Ishikawa (cell line): ENCODE results near the gene HOXA9.

Experiments used
- CREB1 ChIP-seq: IDR thresholded peaks from 2 replicates; pipeline ENCODE4 v1.6.1; 2012; ENCODE audit warnings: low read depth
- EGR1 ChIP-seq: IDR thresholded peaks from 2 replicates; pipeline ENCODE4 v1.6.1; 2012
- EP300 ChIP-seq: IDR thresholded peaks from 2 replicates; pipeline ENCODE4 v1.6.1; 2012; ENCODE audit warnings: borderline replicate concordance
- FOXM1 ChIP-seq: IDR thresholded peaks from 2 replicates; pipeline ENCODE4 v1.6.1; 2012; ENCODE audit warnings: low read depth, borderline replicate concordance
- MAX ChIP-seq: IDR thresholded peaks from 2 replicates; pipeline ENCODE4 v1.6.1; 2012
- REST ChIP-seq: IDR thresholded peaks from 2 replicates; pipeline ENCODE4 v1.6.1; 2012; ENCODE audit warnings: low read depth, mild to moderate bottlenecking
- TAF1 ChIP-seq: IDR thresholded peaks from 2 replicates; pipeline ENCODE4 v1.6.1; 2012; ENCODE audit warnings: low read depth, mild to moderate bottlenecking
- TCF12 ChIP-seq: IDR thresholded peaks from 2 replicates; pipeline ENCODE4 v1.6.1; 2012; ENCODE audit warnings: low read depth
- TEAD4 ChIP-seq: IDR thresholded peaks from 2 replicates; pipeline ENCODE4 v1.6.1; 2012
- USF1 ChIP-seq: IDR thresholded peaks from 2 replicates; pipeline ENCODE4 v1.6.1; 2012
- YY1 ChIP-seq: IDR thresholded peaks from 2 replicates; pipeline ENCODE4 v1.6.1; 2012; ENCODE audit warnings: low read depth
- ZBTB7A ChIP-seq: IDR thresholded peaks from 2 replicates; pipeline ENCODE4 v1.6.1; 2012; ENCODE audit warnings: low read depth

GRCh38 chr7:27201580-27202017, 36.3 kb upstream of the HOXA9 start:
- TF ChIP-seq ZBTB7A (no peak), USF1 (no peak), CREB1 (no peak), TAF1 (no peak), MAX (no peak), REST (no peak), FOXM1 (no peak), YY1 (no peak), EGR1 (no peak), EP300 (no peak), TCF12 (no peak), TEAD4 (no peak)
